PC-3 (cell line): ENCODE data around the gene ADK. TPM values are rescaled to one million over a fixed set of nuclear protein-coding genes. Genes with fewer than 3 reads are reported as not detected.

Experiments
- ATAC-seq: fragments of 200-7000 bp; cut with Tn5 transposase; 2 replicates; pipeline ENCODE4 v1.9.1; 2020; ENCODE audit warnings: mild to moderate bottlenecking, moderate library complexity
- BruUV-seq: library from RNA; stranded (reverse); fragments of 400-500 nt; replicated peaks from 2 replicates; lab custom pipeline; 2021; lab: Mats Ljungman, UMichigan
- CTCF ChIA-PET: fragments of 300-600 bp; sonication (Branson Sonifier 250); formaldehyde crosslinking; loops from one replicate; lab custom pipeline; 2022; ENCODE audit warnings: antibody characterized with exemption; lab: Charles Lee
- POLR2A ChIA-PET: fragments of 300-600 bp; sonication (Branson Sonifier 250); formaldehyde crosslinking; loops from one replicate; lab custom pipeline; 2022; ENCODE audit warnings: antibody characterized with exemption; ENCODE audit not compliant: unreplicated experiment; lab: Charles Lee
- DNase-seq: peaks from one replicate; pipeline ENCODE4 v3.0.0-alpha.2; 2015
- H2AFZ ChIP-seq: fragments of 300-600 bp; sonication (generic); 2 replicates; pipeline ENCODE4 v1.6.0; 2016; ENCODE audit warnings: antibody characterized with exemption, low read length
- H3F3A ChIP-seq: fragments of 300-600 bp; sonication (generic); one replicate; pipeline ENCODE4 v1.6.0; 2017; ENCODE audit warnings: antibody characterized with exemption, low read length, control low read depth, mild to moderate bottlenecking; ENCODE audit not compliant: unreplicated experiment
- H3K27ac ChIP-seq: fragments of 300-600 bp; sonication (generic); 2 replicates; pipeline ENCODE4 v1.5.1; 2016; ENCODE audit warnings: mild to moderate bottlenecking, low read length
- H3K27me3 ChIP-seq: fragments of 300-600 bp; sonication (generic); 2 replicates; pipeline ENCODE4 v1.6.1; 2016; ENCODE audit warnings: low read length, mixed read lengths
- H3K36me3 ChIP-seq: fragments of 300-600 bp; sonication (generic); 2 replicates; pipeline ENCODE4 v1.6.1; 2016; ENCODE audit warnings: low read depth, mixed run types, low read length, mixed read lengths
- H3K4me1 ChIP-seq: fragments of 300-600 bp; sonication (generic); 2 replicates; pipeline ENCODE4 v1.5.1; 2016; ENCODE audit warnings: low read length; ENCODE audit not compliant: insufficient read depth
- H3K4me2 ChIP-seq: fragments of 300-600 bp; sonication (generic); 2 replicates; pipeline ENCODE4 v1.6.0; 2016; ENCODE audit warnings: low read length
- H3K4me3 ChIP-seq: fragments of 300-600 bp; sonication (generic); 2 replicates; pipeline ENCODE4 v1.5.1; 2016; ENCODE audit warnings: mild to moderate bottlenecking, low read length, mixed read lengths
- H3K79me2 ChIP-seq: fragments of 300-600 bp; sonication (generic); 2 replicates; pipeline ENCODE4 v1.6.1; 2017; ENCODE audit warnings: low read length, mixed read lengths
- H3K9ac ChIP-seq: fragments of 300-600 bp; sonication (generic); 2 replicates; pipeline ENCODE4 v1.6.0; 2016; ENCODE audit warnings: mild to moderate bottlenecking, low read length
- H3K9me2 ChIP-seq: fragments of 300-600 bp; sonication (generic); replicated peaks from 2 replicates; pipeline ENCODE4 v1.6.1; 2016; ENCODE audit warnings: mixed run types, low read length, mixed read lengths
- H3K9me3 ChIP-seq: fragments of 300-600 bp; sonication (generic); 2 replicates; pipeline ENCODE4 v1.6.1; 2016; ENCODE audit warnings: low read length, mixed read lengths
- H4K20me1 ChIP-seq: fragments of 300-600 bp; sonication (generic); 2 replicates; pipeline ENCODE4 v1.6.1; 2016; ENCODE audit warnings: low read length, mixed read lengths
- CTCF ChIP-seq: fragments of 300-600 bp; sonication (generic); conservative IDR thresholded peaks from 2 replicates; pipeline ENCODE4 v1.5.1; 2017; ENCODE audit warnings: antibody characterized with exemption, low read depth, mild to moderate bottlenecking, low read length
- EZH2 ChIP-seq: fragments of 300-600 bp; sonication (generic); IDR thresholded peaks from one replicate; pipeline ENCODE4 v1.6.1; 2017; ENCODE audit warnings: antibody characterized with exemption, mild to moderate bottlenecking, low read length; ENCODE audit not compliant: unreplicated experiment
- EZH2phosphoT487 ChIP-seq: fragments of 300-600 bp; sonication (generic); IDR thresholded peaks from 2 replicates; pipeline ENCODE4 v1.6.1; 2018; ENCODE audit warnings: mild to moderate bottlenecking, antibody characterized with exemption, low read length, borderline replicate concordance
- intact Hi-C: fragments of 100-400 bp; cut with micrococcal nuclease; formaldehyde crosslinking; loops from 2 replicates; pipeline ENCODE4 v1.9.0; 2023
- total RNA-seq: library from RNA; depleted of rRNA; stranded (reverse); fragments of >200 nt; gene quantifications from 2 replicates; pipeline ENCODE4 v1.2.3, GENCODE V29; 2014

Gene ADK
- total RNA-seq, 1 experiment from 2014 or later, result 256 TPM

GRCh38 chr10:74672430-74673165, 521.6 kb downstream of the ADK start:
- BruUV-seq, result no TSS peak
- no peak for ATAC-seq
- ChIA-PET CTCF (no interaction called here), POLR2A (no interaction called here)
- H3K27ac ChIP-seq, result no peak overlapping the region
- H3K79me2 ChIP-seq, result no peaks in the 10 kb centered on the region
- H3K27me3 ChIP-seq, result no peaks in the 10 kb centered on the region
- H4K20me1 ChIP-seq, result no peaks in the 10 kb centered on the region
- H3K4me3 ChIP-seq, result no peak overlapping the region
- H3K36me3 ChIP-seq, result peaks cover 41% of the 10 kb centered on the region
- no peak for DNase-seq
- no peaks in the 10 kb centered on the region for H3K4me1 ChIP-seq
- no peak overlapping the region for H3K9ac ChIP-seq
- TF ChIP-seq EZH2, result no peak
- no peak for TF ChIP-seq CTCF
- no peak for TF ChIP-seq EZH2phosphoT487
- H3K9me2 ChIP-seq, result no peaks in the 10 kb centered on the region
- no peak overlapping the region for H3K4me2 ChIP-seq
- no peaks in the 10 kb centered on the region for H3K9me3 ChIP-seq
- intact Hi-C loops, result no loop called here
- no peaks in the 10 kb centered on the region for H3F3A ChIP-seq
- H2AFZ ChIP-seq, result no peak overlapping the region

- no TSS peak for BruUV-seq
- Histone ChIP-seq H3K36me3 (peaks cover 46% of the 10 kb centered on the region), H3K4me3 (no peak overlapping the region), H3K79me2 (no peaks in the 10 kb centered on the region), H3F3A (no peaks in the 10 kb centered on the region), H2AFZ (no peak overlapping the region), H3K4me1 (no peaks in the 10 kb centered on the region), H3K9ac (no peak overlapping the region), H3K27me3 (no peaks in the 10 kb centered on the region), H4K20me1 (no peaks in the 10 kb centered on the region), H3K27ac (no peak overlapping the region), H3K9me3 (no peaks in the 10 kb centered on the region), H3K4me2 (no peak overlapping the region), H3K9me2 (no peaks in the 10 kb centered on the region)
- ATAC-seq (no peak), DNase-seq (no peak)
- intact Hi-C loops, result loop anchor here (5.0 kb wide), 1 partner anchor 52 kb away; no protein-coding TSS in a partner anchor
- POLR2A ChIA-PET, result no interaction called here
- CTCF ChIA-PET, result no interaction called here
- TF ChIP-seq CTCF, result no peak
- no peak for TF ChIP-seq EZH2phosphoT487
- TF ChIP-seq EZH2, result no peak
Measured at GRCh38 chr10:74674927-74675326, 523.9 kb downstream of the ADK start.

- intact Hi-C loops, result loop anchor here (5.0 kb wide), 1 partner anchor 52 kb away; no protein-coding TSS in a partner anchor
- Histone ChIP-seq H3F3A (no peaks in the 10 kb centered on the region), H3K9me3 (no peaks in the 10 kb centered on the region), H3K9ac (no peak overlapping the region), H3K27me3 (no peaks in the 10 kb centered on the region), H3K27ac (no peak overlapping the region), H3K9me2 (no peaks in the 10 kb centered on the region), H4K20me1 (no peaks in the 10 kb centered on the region), H3K4me1 (no peaks in the 10 kb centered on the region), H3K36me3 (peaks cover 46% of the 10 kb centered on the region), H3K79me2 (no peaks in the 10 kb centered on the region), H2AFZ (no peak overlapping the region), H3K4me3 (no peak overlapping the region), H3K4me2 (no peak overlapping the region)
- BruUV-seq, result no TSS peak
- ATAC-seq, result no peak
- CTCF ChIA-PET, result no interaction called here
- no peak for TF ChIP-seq EZH2phosphoT487
- TF ChIP-seq CTCF, result no peak
- TF ChIP-seq EZH2, result no peak
- POLR2A ChIA-PET, result no interaction called here
- DNase-seq, result no peak
Measured at GRCh38 chr10:74675484-74675883, 524.5 kb downstream of the ADK start.
